GM19193 (cell line): ENCODE results near the gene HOATZ.

Experiments used
- POLR2A ChIP-seq: IDR thresholded peaks from 4 replicates; pipeline ENCODE4 v1.6.1; 2011; ENCODE audit not compliant: insufficient read depth, insufficient read length; ENCODE audit errors: extremely low read depth

The HOATZ gene

DNA sequence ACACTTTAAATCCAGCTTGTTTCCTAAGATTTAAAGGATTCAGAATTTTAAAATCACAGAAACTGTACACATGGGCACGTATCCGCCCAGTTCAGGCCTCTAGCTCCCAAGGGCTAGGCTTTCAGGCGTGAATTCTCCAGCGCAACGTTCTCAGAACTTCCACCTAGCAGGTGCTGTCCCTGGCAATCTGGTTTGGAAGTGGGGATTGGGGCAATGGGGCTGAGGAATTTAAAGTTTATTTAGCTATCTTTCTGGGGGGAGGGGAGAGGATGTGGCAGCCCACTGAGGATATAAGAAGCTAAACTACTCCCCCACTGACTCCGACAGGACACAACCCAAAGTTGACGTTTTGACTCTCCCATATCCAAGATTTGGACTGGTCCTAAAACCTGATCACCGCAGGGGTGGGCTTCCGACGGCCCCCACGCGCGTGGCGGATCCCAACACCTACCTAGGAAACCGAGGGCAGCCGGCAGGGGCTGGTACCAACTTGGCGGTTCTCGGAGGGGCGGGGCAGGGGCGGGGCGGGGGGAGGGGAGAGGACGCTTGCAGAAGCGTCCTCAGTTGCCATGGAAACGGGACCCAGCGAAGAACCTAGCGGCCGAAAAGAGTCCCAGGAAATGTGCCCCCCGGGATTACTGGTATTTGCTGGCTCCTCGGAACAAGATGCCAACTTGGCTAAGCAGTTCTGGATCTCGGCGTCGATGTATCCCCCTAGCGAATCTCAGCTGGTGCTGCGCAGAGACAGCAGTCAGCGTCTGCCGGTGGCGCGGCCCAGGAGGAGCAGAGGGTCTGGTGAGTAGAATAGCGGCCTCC lies at the start of gene HOATZ:
HOATZ (plus strand) TSS at position 563 of the 816 bp plus-strand sequence; CDS start at position 570, 7 bp downstream.
- no peak for TF ChIP-seq POLR2A

DNA sequence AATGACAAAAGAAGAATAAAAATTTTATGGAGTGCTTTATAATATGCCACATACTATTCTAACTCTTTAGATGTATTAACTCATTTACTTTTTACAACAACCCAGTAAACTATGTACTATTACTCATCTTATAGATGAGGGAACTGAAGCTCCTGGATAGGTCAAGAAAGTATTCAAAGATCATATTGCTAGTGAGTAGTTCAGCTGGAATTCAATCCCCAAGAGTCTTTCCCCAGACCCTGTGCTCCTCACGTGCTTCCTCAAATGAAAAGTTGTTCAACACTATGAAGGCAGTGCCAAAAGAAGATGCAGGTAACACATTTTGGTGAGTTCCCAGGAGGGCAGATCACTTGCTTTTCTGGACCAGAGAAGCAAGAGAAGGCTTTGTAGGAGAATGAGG lies 49.2 kb upstream of the HOATZ start:
- no peak for TF ChIP-seq POLR2A

DNA sequence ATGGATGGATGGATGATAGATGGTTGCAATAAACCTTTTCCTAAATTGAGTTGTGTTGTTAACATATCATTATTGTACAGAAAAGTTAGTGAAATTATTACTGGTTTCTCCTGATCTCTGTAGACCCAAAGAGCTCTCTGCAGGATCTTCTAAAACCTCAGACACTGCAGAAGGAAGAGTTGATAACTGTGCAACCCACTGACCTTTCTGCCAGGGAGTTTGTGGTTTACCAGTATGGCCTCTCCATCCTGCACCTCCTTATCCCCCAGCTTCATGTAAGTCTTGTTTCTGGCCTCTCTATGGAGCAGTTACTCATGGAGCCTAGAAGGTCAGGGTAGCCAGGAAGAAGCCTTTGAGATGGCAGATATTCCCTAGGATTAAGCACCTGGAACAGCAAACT lies 48.0 kb upstream of the HOATZ start:
- TF ChIP-seq POLR2A, result no peak

DNA sequence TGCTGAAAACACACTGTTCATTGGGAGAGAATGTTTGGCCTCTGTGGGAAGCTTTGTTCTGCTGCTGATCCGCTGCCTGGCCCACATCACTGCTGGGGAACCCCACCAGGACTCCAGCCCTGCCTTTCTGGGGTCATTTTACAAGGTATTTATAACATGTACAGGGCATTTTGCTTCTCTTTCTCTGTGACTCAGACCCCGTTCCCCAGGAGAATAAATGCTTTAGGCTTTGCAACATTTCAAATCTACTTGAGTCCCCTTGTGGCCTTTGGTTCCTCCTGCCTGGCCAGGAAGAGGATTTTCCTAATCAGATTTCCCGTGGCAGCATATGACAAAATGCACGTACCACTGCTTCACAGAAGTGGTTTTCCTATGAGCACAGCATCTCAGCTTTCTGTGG lies 45.4 kb upstream of the HOATZ start:
- TF ChIP-seq POLR2A, result no peak

DNA sequence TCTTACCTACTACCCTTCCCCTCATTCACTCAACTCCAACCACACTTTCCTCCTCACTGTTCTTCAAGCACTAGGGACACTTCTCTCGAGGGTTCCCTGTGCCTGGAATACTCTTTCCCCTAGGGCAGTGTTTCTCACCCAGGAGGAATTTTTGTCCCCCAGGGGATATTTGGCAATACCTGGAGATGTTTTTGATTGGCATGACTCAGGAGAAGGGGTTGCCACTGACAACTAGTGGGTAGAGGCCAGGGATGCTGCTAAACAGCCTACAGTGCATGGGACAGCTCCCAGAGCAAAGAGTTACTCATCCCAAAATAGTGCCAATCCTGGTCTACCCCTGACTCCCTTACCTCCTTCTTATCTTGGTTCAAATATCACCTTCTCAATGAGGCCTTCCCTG lies 42.4 kb upstream of the HOATZ start:
- TF ChIP-seq POLR2A, result no peak

DNA sequence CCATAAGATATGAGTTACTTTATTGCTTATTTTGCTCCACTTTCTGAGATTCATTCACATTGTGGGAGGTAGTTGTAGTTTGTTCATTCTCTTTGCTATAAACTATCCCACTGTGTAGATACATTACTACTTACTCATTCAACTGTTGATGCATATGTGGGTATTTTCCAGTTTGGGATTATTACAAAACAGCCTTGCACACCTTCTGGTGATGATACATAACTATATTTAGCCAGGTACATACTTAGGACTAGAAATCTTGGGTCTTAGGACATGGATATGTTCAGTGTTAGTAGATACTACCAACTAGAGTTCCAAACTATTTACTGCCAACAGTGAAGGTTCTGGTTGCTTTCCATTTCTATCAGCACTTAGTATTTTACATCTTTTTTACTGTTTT lies 40.1 kb upstream of the HOATZ start:
- no peak for TF ChIP-seq POLR2A

DNA sequence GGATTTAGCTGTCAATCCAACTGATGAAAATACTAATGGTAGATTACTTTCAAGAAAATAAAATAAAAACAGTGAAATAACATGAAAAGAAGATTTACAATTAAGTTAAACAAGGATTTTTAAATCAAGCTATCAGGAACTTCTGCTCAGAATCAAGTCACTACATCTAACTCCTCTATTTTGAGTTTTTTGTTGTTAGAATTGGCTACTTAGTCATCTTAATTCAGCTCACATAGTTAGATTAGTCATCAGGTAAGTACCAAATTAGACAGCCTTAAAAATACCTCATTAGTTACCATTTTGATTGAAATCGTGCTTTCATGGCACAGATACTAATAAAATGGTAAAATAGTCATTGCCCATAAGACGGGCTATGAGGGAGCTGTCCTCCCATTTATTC lies 38.2 kb upstream of the HOATZ start:
- TF ChIP-seq POLR2A, result no peak

DNA sequence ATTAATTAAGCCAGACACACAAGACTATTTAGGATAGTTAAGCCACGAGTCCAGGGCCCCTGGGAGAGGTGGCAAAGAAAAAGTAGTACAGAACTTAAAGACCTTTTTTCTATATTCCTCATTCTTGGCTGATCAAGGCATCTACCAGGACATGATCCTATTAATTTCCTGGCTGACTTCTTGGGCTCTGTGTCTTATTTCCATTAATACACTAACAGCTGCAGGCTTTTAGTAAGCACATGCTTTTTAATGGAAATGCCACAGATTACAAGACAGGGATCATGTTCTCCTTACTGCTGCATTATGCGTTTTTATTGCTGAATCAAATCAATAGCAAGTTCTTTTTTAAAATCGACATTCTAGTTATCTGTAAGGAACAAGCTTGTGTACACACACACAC lies 37.6 kb upstream of the HOATZ start:
- no peak for TF ChIP-seq POLR2A

DNA sequence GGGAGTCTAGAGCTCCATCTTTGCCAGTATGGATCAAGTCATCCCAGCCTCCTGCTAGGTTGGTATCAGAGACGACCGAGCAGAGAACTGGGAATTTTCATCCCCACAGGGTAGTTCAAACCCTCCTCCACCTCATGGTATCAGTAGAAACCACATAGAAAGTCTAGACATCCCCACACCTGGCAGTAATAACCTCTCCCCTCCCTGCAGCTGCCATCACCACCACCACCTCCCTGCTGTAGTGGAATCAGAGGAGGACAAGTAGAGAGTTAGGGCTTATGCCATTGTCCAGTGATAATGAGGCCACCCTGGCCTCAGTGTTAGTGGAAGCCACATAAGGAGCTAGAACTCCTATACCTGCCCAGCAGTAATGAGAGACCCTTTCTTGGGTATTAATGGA lies 36.7 kb upstream of the HOATZ start:
- no peak for TF ChIP-seq POLR2A

DNA sequence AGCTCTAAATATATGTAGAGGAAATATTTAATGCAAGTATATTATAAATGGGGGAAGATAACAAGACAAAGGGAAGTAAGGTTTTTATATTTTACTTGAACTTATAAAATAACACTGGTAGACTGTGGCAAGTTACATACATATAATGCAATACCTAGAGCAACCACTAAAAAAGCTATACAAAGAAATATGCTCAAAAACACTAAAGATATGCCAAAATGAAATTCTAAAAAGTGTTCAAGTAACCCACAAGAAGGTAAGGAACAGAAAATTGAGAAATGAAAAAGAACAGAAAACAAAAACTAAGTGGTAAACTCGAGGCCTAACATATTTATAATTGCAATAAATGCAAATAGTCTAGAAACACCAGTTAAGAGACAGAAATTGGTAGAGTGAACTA lies 34.9 kb upstream of the HOATZ start:
- TF ChIP-seq POLR2A, result no peak

DNA sequence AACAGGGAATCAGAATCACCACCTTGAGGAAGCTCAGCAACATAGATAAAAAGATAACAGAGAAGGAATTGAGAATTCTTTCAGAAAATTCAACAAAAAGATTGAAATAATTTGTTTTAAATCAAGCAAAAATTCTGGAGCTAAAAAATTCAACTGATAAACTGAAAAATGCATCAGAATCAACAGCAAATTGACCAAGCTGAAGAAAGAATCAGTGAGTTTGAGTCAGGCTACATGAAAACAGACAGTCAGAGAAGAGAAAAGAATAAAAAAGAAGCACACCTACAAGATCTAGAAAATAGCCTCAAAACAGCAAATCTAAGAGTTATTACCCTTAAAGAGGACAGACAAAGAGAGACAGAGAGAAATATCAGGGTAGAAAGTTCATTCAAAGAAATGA lies 31.1 kb upstream of the HOATZ start:
- TF ChIP-seq POLR2A, result no peak

DNA sequence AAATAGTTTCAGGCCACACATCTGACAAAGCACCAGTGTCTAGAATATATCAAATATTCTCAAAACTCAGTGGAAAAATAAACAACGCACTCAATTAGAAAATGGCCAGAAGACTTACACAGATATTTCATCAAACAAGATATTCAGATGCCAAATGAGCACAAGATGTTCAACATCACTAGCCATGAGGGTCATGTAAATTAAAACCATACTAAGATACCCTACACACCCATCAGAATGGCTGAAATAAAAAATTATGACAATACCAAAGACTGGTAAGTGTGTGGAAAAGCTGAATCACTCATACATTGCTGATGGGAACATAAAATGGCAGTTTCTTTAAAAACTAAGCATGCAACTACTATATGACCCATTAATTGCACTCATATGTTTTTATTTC lies 24.1 kb upstream of the HOATZ start:
- no peak for TF ChIP-seq POLR2A

DNA sequence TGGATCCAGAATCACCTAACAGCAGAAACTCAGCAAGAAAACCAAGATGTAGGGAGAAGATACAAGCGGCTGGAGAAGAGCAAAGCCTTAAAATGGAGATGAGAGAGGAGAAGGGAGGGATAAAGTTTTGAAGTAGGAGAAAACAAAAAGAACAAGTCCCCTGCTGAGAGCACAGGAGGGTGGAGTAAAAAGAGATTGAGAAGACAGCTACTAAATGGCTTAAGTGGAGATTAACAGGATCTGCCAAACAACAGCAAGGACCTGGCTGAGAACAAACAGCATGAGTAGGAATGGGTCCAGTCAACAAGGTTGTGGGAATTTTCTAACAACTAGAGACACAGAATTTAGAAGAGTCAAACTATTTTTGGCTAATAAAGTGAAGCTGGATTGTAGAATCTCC lies 20.5 kb upstream of the HOATZ start:
- TF ChIP-seq POLR2A, result no peak

DNA sequence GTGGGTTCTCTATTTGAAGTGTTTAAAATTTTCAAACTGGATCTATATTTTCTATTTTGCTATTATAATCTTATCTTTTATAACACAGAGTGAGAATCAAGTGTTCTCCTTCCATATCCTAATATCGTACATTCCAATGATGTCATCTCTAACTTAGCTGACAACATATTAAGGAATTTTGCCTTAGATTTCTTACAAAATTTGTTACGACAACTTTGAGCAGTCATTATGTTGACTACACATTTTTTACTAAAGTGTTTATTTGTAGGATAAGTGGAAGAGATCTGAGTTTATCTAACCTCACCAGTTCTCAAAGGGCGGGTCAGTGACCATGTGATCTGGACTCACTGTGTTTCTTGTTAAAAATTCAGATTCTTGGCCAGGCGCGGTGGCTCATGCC lies 15.1 kb upstream of the HOATZ start:
- no peak for TF ChIP-seq POLR2A

DNA sequence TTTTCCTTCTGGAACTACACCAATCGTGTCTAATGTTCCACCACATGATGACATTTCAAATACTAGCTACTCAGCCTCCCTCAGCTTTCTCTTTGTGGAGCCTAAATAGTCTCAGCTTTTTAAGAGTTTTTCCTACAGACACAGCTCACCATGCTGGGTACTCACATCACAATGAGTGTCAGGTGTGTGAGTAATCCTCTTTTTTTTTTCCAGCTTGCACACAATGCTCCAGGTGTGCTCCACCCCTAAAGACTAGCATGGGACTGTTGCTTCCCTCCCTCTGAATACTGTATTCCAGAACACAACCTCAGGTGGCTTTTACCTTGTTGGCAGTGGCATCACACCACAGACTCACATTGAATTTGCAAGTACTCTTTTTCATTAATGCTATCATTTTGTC lies 14.1 kb upstream of the HOATZ start:
- no peak for TF ChIP-seq POLR2A

DNA sequence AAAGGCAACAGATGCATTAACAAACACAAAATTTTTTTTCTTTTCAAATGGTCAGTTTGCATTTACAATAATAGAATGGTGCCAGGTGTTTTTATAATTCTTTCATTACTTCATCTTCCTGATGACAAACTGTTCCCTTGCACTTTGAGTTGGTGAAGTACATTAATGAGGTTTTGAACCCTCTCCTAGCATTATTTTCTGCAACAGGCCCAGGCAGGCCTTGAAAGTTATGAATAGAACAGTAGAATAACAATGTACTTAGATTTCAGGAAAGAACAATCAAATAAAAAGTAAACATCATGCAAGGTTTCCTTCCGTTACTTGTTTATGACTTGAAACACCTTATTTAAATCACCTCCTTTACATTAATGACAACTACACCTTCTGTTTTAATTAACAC lies 12.0 kb upstream of the HOATZ start:
- TF ChIP-seq POLR2A, result no peak

DNA sequence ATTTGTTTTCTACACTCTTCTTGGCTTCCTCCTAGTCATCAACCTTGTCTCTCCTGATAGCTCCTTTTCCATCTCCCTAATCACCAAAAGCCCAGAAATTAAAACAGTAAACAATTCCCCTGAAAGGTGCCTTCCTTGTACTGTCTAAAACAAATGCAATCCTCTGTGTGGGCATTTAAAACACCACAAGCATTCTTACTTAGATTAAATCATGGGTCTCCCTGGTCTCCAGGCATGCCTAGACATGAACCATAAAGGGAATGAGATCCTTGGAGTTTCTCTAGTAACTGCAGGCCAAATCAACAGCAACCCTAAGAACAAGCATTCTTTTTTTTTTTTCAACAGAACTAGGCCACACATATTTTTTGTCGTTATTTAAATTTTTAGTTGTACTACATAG lies 4.3 kb upstream of the HOATZ start:
- no peak for TF ChIP-seq POLR2A

DNA sequence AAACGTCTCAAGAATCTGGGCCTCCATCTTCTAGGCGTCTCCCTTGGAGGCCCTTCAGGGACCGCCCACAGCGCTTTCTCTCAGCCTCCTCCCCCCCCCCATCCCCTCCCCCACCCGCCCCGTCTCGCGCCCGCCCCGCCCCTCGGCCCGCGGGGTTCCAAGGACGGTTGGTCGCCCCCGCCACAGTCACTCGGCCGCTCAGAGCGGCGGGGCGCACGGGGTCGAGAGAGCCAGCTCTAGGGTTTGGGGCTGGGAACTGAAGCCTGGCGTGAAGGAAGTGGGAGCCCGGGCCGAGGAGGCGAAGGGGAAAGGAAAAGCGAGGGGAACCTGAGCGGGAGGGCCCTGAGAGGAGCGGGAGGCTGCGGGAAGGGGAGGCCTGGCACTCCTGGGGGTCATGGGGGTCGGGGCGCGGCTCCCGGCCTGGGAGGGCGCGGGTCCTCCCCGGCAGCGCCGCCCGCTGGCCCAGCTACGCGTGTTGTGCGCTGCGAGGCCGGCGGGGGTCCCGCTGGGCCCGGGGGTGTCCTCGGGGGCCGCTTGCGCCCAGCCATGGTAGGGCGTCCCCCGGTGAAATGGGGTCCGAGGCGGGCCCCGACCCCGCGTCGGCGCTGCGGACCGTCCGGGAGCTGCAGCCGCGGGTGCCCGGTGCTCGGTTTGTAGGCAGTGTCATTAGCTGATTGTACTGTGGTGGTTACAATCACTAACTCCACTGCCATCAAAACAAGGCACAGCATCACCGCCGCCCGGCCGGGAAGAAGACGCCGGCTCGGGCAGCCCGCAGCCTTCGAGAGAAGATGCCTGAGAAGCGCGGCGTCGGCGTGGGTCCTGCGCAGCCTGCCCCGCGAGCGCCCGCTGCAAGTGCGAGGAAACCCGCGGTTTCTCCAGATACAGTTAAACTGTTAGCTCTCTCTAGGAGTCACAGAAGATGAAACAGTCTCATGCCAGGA lies 2.0 kb upstream of the HOATZ start, which contains the start of gene BTG4:
BTG4 (minus strand) TSS at position 91 of the 944 bp plus-strand sequence. CDS start 13,610 bp downstream, outside the sequence.
- no peak for TF ChIP-seq POLR2A
